22Rv1 (cell line): ENCODE results near the gene EFCAB8.

Source experiments
- H3K27ac ChIP-seq: fragments of 450-650 bp; 2 replicates; pipeline ENCODE4 v1.5.1; 2017
- ZFX ChIP-seq: fragments of 450-650 bp; IDR thresholded peaks from 2 replicates; pipeline ENCODE4 v1.6.1; 2017; ENCODE audit warnings: antibody characterized with exemption, borderline replicate concordance
- TF ChIP-seq, protein P1 (sequence below): fragments of 450-650 bp; IDR thresholded peaks from 2 replicates; pipeline ENCODE4 v1.5.1; 2017; ENCODE audit warnings: mild to moderate bottlenecking

Gene EFCAB8

DNA sequence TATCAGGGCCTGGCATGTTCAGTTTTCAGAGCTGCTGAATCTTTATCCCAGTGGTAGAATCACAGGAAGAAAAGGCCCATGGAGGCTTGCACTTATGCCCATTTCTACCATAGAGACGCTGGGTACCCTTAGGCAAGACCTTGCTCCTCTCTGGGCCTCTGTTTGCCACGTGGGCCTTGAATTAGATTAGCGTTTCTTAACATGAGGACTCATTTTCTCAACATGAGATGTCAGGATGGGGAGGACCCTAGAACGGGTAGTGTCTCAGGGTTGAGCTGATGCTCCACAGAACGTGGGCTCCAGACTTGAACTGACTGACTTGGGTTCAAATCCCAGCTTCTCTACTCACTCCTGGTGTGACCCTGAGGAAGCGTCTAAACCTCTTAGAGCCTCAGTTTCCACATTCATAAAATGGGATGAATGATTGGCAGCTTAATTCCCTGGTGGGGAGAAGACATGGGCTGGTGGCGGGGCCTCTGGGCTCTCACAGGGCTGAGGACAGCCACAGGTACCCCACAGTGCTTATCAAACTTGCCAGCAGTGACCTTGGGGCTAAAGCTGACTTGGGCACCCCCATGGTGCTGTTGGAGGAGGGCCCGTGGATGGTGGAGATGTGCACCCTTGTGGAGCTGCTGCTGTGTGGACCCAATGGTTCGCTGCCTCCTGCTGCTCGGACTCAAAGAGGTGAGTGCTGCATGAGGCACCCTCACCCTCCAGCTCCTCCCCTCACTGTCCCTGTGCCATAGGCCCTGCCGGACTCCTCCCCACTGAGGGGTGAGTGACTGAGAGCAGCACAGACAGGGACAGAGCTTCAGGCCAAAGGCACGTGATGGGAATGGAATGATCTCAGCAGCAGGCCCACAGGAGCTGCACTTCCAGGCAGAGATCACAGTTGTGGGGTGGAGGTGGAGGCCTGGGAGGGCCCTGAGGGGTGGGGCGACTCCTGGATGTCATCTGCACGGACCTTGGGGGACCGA is 117.3 kb downstream of the EFCAB8 start:
- no peak for TF ChIP-seq ZFX
- TF ChIP-seq, protein P1, sequence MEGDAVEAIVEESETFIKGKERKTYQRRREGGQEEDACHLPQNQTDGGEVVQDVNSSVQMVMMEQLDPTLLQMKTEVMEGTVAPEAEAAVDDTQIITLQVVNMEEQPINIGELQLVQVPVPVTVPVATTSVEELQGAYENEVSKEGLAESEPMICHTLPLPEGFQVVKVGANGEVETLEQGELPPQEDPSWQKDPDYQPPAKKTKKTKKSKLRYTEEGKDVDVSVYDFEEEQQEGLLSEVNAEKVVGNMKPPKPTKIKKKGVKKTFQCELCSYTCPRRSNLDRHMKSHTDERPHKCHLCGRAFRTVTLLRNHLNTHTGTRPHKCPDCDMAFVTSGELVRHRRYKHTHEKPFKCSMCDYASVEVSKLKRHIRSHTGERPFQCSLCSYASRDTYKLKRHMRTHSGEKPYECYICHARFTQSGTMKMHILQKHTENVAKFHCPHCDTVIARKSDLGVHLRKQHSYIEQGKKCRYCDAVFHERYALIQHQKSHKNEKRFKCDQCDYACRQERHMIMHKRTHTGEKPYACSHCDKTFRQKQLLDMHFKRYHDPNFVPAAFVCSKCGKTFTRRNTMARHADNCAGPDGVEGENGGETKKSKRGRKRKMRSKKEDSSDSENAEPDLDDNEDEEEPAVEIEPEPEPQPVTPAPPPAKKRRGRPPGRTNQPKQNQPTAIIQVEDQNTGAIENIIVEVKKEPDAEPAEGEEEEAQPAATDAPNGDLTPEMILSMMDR, result no peak

DNA sequence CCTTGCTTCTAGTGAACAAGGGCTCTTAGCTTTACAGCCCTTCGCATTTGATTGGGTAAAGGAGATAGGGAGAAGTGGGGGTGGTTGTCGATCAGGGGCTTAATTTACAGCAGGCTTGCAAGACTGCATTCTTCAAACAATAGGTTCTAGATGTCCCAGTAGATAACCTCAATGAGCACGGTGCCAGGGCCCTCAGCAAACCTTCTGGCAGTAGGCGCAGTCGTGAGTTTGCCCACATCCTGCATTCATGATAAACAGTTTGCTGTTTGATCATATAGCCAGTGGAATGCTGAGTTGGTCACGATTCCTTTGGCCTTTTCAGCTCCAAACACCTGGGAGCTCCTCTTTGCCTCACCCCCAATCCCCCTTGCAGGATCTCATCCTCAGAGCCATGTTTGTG is 118.0 kb downstream of the EFCAB8 start:
- H3K27ac ChIP-seq, result no peak overlapping the region
- TF ChIP-seq ZFX, result no peak
- TF ChIP-seq, protein P1, result no peak

More for the DNA sequence above, 117.3 kb downstream of the EFCAB8 start:
- H3K27ac ChIP-seq, result no peak overlapping the region

DNA sequence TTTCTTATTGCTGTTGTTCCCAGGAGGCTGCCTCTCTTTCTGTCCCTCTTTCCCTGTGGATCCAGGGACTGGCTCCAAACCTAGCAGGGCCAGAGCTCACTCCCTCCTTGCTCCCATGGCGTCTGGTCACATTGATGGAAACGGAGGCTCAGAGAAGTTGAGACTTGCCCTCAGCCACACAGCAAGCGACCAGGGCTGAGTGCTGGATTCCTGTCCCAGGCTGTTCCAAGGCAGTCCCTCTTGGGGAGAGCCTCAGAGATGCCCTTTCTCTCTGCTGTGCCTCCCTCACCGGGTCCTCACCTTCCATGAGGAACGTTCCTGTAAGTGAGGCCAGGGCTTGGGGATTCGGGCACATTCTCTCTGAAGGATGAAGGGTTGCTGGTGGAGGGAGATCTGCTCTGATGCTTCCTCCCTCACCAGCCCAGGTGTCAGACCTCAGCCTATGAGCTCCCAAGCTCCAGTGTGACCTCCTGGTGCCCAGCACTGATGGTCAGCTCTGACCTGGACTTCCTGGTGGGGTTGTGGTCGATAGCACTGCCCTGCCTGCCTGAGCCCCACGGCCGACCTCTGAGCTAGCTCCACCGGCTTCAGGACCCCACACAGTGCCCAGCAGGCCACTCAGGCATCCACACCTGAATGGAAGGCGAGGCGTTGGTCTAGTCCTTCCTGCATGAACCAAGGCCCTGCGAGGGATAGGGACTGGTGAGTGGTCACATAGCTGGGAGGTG is 118.7 kb downstream of the EFCAB8 start:
- TF ChIP-seq, protein P1, result no peak
- TF ChIP-seq ZFX, result no peak
- H3K27ac ChIP-seq, result no peak overlapping the region

DNA sequence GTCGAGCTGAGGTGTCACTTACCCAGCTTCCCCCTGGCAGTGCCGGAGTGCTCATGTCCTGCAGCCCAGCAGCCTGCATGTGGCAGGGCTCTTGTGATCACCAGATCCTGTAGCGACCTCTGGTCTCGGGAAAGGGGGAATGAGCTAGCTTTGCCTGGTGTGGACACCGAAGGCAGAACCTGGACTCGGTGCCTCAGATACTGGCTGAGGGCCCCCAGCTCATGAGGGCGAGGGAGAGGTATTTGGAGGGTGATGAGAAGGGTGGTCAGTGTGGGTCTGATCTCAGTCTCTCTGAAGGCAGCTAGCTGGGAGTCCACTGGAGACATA is 119.2 kb downstream of the EFCAB8 start:
- no peak overlapping the region for H3K27ac ChIP-seq
- no peak for TF ChIP-seq ZFX
- TF ChIP-seq, protein P1, result no peak

DNA sequence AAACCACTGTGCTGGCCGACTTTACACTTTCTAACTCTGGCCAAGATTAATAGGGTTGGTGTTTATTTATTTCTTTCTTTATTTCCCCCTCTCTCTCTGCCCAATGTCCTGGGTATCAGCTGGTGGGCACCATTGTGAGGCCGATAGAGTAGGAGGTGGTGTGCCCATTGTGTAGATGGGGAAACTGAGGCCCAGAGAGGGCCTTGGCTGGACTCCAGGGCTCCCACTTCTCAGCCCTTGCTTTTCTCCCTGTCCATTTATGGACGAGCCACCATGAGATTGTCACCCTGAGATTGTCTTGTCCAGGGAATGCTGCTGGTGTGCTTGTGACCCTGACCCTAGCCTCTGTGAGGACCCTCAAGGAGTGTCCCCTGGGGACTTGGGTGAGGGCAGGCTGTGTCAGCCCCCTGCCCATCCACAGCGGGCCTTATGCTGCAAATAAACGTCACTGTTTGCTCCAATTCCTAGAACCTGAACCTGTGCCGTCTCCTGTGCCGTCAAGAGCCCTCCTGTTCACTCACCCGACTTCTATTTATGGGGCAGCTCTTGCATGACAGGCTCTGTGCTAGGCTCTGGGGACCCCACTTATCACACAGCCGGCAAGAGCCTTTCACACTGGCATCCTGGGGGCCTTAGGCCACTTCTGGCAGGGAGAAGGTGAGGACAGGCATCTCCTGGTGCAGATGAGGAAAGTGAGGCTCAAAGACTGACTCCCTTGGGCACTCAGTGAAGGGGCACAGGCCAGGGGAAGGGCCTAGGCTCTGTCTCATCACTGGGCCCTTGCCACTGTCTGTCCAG is 120.7 kb downstream of the EFCAB8 start:
- TF ChIP-seq ZFX, result no peak
- TF ChIP-seq, protein P1, result no peak
- H3K27ac ChIP-seq, result no peak overlapping the region

DNA sequence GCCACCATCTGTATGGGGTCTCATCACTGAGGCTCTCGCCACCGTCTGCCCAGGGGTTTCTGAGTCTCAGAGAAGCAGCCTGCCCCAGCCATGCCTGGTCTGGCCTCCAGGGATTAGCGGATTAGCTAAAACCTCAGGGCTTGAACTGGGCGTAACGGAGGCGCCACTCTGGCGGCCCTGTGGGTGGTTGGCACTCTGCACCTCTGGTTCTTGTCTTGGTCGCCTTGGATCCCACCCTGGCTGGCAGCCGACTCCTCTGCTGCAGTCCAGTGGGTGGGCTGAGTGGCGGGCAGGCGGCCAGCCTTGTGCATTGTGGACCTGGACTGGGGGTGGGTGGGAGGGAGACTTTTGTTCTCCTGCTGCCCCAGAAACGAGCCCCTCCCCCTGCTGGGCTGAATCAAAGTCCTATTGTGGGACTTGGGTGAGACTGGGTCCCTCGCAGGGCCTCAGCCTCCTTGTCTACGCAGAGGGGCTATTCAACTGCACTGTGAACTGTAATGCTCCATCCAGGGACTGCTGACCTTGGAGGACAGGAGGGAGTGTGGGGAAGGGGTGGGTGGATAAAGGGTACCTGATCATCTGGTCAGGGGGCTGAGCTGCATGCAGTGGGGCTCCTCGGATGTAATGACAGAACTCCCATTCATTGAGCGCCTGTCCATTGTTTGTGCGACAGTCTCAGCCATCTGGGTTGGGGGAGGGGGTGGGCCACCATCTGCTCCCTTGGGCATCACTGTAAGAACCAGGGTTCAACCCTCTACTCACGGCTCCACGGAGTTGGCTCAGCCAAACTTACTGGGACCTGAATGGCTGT is 121.6 kb downstream of the EFCAB8 start:
- no peak overlapping the region for H3K27ac ChIP-seq
- TF ChIP-seq, protein P1, result no peak
- no peak for TF ChIP-seq ZFX
